Sigmoid colon (tissue), 7 donors: ENCODE data around the gene OPRM1. TPM values are rescaled to one million over a fixed set of nuclear protein-coding genes. Genes with fewer than 3 reads are reported as not detected.
"Not testable (repeated sequence)": the region's sequence is repeated elsewhere in the genome, so short reads cannot be mapped to it uniquely, and the experiment has no call there.

ENCODE experiments used
- DNase-seq: peaks from one replicate; pipeline ENCODE4 v3.0.0-alpha.2; 2019
- H3K27ac ChIP-seq, 4 donors: fragments of 200-600 bp; sonication (generic); one replicate each; pipeline ENCODE4 v1.5.1; 2016 to 2019; ENCODE audit warnings: mild to moderate bottlenecking in 1 of 4
- H3K27me3 ChIP-seq, 3 donors: fragments of 200-600 bp; sonication (generic); one replicate each; pipeline ENCODE4 v1.5.1; 2019; ENCODE audit warnings: mild to moderate bottlenecking in 1 of 3
- H3K36me3 ChIP-seq, 4 donors: fragments of 200-600 bp; sonication (generic); one replicate each; pipeline ENCODE4 v1.5.1; 2016 to 2019
- H3K4me1 ChIP-seq, 4 donors: fragments of 200-600 bp; sonication (generic); one replicate each; pipeline ENCODE4 v1.5.1; 2017 to 2019
- H3K4me3 ChIP-seq, 4 donors: fragments of 200-600 bp; sonication (generic); one replicate each; pipeline ENCODE4 v1.5.1; 2017 to 2019; ENCODE audit warnings: mild to moderate bottlenecking in 2 of 4, moderate library complexity in 1 of 4
- H3K9me3 ChIP-seq, 4 donors: fragments of 200-600 bp in 3 of 4; sonication (generic) in 3 of 4; one replicate each; pipeline versions ENCODE4 v1.5.1 to v1.6.1; 2013 to 2019
- CTCF ChIP-seq, 4 experiments: fragments of 450-650 bp in 3 of 4; fragments of 200-600 bp in 1 of 4; IDR thresholded peaks; one replicate each; pipeline ENCODE4 v1.5.1; 2016 to 2019; ENCODE audit warnings: antibody characterized with exemption in 4 of 4, mild to moderate bottlenecking in 3 of 4, moderate library complexity in 2 of 4
- EP300 ChIP-seq, 4 donors: sonication (generic); formaldehyde crosslinking; IDR thresholded peaks; one replicate each; pipeline ENCODE4 v1.6.1; 2017; ENCODE audit warnings: antibody characterized with exemption in 4 of 4
- POLR2A ChIP-seq, 2 donors: fragments of 450-650 bp; IDR thresholded peaks; one replicate each; pipeline ENCODE4 v1.6.1; 2016; ENCODE audit warnings: antibody characterized with exemption in 2 of 2, mild to moderate bottlenecking in 2 of 2, moderate library complexity in 2 of 2
- POLR2AphosphoS5 ChIP-seq, 4 donors: sonication (generic); formaldehyde crosslinking; IDR thresholded peaks; one replicate each; pipeline ENCODE4 v1.6.1; 2017; ENCODE audit warnings: antibody characterized with exemption in 4 of 4
- WGBS, 2 donors: extraction: QIAGEN DNeasy Blood & Tissue Kit; methylation state at CpG; one replicate each; pipeline ENCODE4 v1.1.7; 2013; 5-methylcytosine and 5-hydroxymethylcytosine counted together
- intact Hi-C: fragments of 100-400 bp; cut with DNase I; formaldehyde crosslinking; loops from one replicate; pipeline ENCODE4 v1.15.1; 2023
- polyA plus RNA-seq, 3 donors: library from polyadenylated mRNA; stranded (reverse); fragments of 200-250 nt; gene quantifications; one replicate each; pipeline ENCODE4 v1.2.3, GENCODE V29; 2013
- total RNA-seq, 4 donors: library from RNA; depleted of rRNA; stranded (reverse); fragments of >200 nt; gene quantifications; one replicate each; pipeline ENCODE4 v1.1.0, GENCODE V29; 2016
- donor health status: healthy with polysubstance abuse.
- donor health status: Bipolar disorder and iron deficiency.
- donor health status: healthy.

Gene OPRM1
- total and polyA plus RNA-seq, 7 donors: 0.19 to 3.3 (median 0.49) TPM; not detected in 2

- no peak overlapping the region for H3K4me3 ChIP-seq
- no peaks in the 10 kb centered on the region for H3K27me3 ChIP-seq
- H3K9me3 ChIP-seq: no peaks in the 10 kb centered on the region
- 76 to 84% methylated on average over 7 of the region's 7 CpGs for WGBS, 2 donors
- H3K4me1 ChIP-seq: no peaks in the 10 kb centered on the region
- no peaks in the 10 kb centered on the region for H3K36me3 ChIP-seq
- intact Hi-C loops: no loop called here
- no peak overlapping the region for H3K27ac ChIP-seq
- TF ChIP-seq EP300 (IDR thresholded peaks at IDR 0.05) (no peak), POLR2AphosphoS5 (IDR thresholded peaks at IDR 0.05) (no peak), POLR2A (IDR thresholded peaks at IDR 0.05) (no peak), CTCF (IDR thresholded peaks at IDR 0.05) (no peak)
- DNase-seq: no peak
Observed at GRCh38 chr6:154239392-154239791, 200.4 kb downstream of the OPRM1 start.

- H3K9me3 ChIP-seq, intact Hi-C loops: not testable (repeated sequence)
- 91 to 94% methylated on average over 11 of the region's 11 CpGs for WGBS, 2 donors
Observed at GRCh38 chr6:154241061-154241460, 202.0 kb downstream of the OPRM1 start.

GRCh38 chr6:154241581-154241980 is 202.5 kb downstream of the OPRM1 start:
- intact Hi-C loops: no loop called here
- Histone ChIP-seq H3K27me3 (no peaks in the 10 kb centered on the region), H3K4me1 (no peaks in the 10 kb centered on the region), H3K27ac (no peak overlapping the region), H3K36me3 (no peaks in the 10 kb centered on the region), H3K4me3 (no peak overlapping the region), H3K9me3 (no peaks in the 10 kb centered on the region)
- WGBS, 2 donors: 93% methylated on average over 8 of the region's 8 CpGs
- no peak for TF ChIP-seq CTCF (IDR thresholded peaks at IDR 0.05)
- no peak for TF ChIP-seq POLR2AphosphoS5 (IDR thresholded peaks at IDR 0.05)
- TF ChIP-seq POLR2A (IDR thresholded peaks at IDR 0.05): no peak
- DNase-seq: no peak

More at GRCh38 chr6:154241061-154241460, 202.0 kb downstream of the OPRM1 start:
- H3K4me1 ChIP-seq, H3K27ac ChIP-seq, DNase-seq, H3K4me3 ChIP-seq, H3K36me3 ChIP-seq, H3K27me3 ChIP-seq: not testable (repeated sequence)

GRCh38 chr6:154242617-154243357 is 203.7 kb downstream of the OPRM1 start:
- Histone ChIP-seq H3K4me3 (no peak overlapping the region), H3K9me3 (no peaks in the 10 kb centered on the region), H3K27ac (no peak overlapping the region), H3K27me3 (no peaks in the 10 kb centered on the region), H3K4me1 (no peaks in the 10 kb centered on the region), H3K36me3 (no peaks in the 10 kb centered on the region)
- WGBS, 2 donors: 87% methylated on average over 13 of the region's 13 CpGs
- intact Hi-C loops: no loop called here
- DNase-seq: no peak
- TF ChIP-seq EP300 (IDR thresholded peaks at IDR 0.05): no peak
- TF ChIP-seq POLR2A (IDR thresholded peaks at IDR 0.05): no peak

DNA sequence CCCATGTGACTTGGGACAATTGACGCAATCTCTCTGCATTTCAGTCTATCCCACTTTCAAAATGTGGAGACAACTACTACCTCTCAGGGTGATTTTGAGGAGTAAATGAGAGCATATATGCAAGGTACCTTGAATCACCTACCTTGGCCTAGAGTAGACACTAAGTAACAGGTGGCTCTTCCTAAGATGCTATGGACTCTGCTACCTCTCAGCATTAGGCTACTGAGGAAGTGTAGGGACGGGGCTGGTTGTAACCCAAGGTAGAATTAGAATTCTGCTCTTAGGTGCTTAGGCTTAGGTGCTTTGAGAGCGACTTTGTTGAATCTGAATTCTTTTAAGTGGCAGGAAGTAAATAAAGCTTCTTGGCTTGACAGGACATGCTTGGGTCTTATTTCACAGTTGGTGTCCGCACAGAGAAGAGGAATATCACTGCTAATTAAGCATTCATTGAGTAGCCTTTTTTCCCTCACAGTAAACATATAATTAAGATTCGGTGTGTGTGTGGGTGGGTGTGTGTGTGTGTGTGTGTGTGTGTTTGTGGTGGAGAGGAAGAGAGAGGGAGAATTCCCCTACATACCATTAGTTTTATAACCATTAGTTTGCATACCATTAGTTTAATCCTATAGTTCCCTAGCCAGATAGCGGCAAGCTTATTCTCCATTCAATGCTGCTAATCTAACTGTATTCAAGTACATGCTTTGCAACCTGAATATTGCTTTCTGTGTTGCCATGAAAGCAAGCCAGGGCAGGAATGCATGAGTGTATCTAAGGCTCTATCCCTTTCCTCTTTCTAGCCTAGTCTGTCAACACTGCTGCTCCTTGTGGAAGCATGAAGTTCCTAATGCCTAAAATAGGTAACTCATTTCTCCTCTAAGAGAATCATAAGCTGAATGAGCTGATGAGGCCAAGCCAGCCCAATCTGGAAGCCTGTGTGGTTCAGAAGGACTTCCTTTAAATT is 205.0 kb downstream of the OPRM1 start:
- no peaks in the 10 kb centered on the region for H3K27me3 ChIP-seq
- WGBS, 2 donors: 63 to 75% methylated on average over 6 of the region's 6 CpGs
- H3K4me1 ChIP-seq: no peaks in the 10 kb centered on the region
- TF ChIP-seq EP300 (IDR thresholded peaks at IDR 0.05) (no peak), CTCF (IDR thresholded peaks at IDR 0.05) (no peak), POLR2AphosphoS5 (IDR thresholded peaks at IDR 0.05) (no peak), POLR2A (IDR thresholded peaks at IDR 0.05) (no peak)
- H3K36me3 ChIP-seq: no peaks in the 10 kb centered on the region
- no peak overlapping the region for H3K27ac ChIP-seq
- intact Hi-C loops: no loop called here
- H3K9me3 ChIP-seq: no peaks in the 10 kb centered on the region
- no peak for DNase-seq
- H3K4me3 ChIP-seq: no peak overlapping the region
